Liver (tissue), 9 donors: Measurements from ENCODE around the gene SCNN1B. TPM values are rescaled to one million over a fixed set of nuclear protein-coding genes. Genes with fewer than 3 reads are reported as not detected.
"Not testable (repeated sequence)": the region's sequence is repeated elsewhere in the genome, so short reads cannot be mapped to it uniquely, and the experiment has no call there.

Source experiments
- DNase-seq: peaks from one replicate; pipeline ENCODE4 v3.0.0-alpha.2; 2017; ENCODE audit warnings: low spot score
- H3K27ac ChIP-seq, 2 donors: one replicate each; pipeline ENCODE4 v1.7.0; 2013; ENCODE audit warnings: inconsistent platforms in 2 of 2, low read length in 2 of 2, control low read depth in 1 of 2, low read depth in 1 of 2, mild to moderate bottlenecking in 1 of 2
- H3K27me3 ChIP-seq, 4 donors: one replicate each; pipeline versions ENCODE4 v1.6.1 to v1.7.0; 2013; ENCODE audit warnings: low read length in 3 of 4, inconsistent platforms in 1 of 4, mild to moderate bottlenecking in 1 of 4, moderate library complexity in 1 of 4; ENCODE audit not compliant: control insufficient read depth in 4 of 4, insufficient read depth in 4 of 4
- H3K36me3 ChIP-seq, 4 donors: one replicate each; pipeline versions ENCODE4 v1.6.1 to v1.7.0; 2013; ENCODE audit warnings: low read length in 3 of 4, mild to moderate bottlenecking in 3 of 4, low read depth in 1 of 4, moderate library complexity in 1 of 4; ENCODE audit not compliant: control insufficient read depth in 4 of 4, insufficient read depth in 3 of 4
- H3K4me1 ChIP-seq, 4 donors: one replicate each; pipeline versions ENCODE4 v1.6.1 to v1.7.0; 2013; ENCODE audit warnings: low read length in 3 of 4, mild to moderate bottlenecking in 3 of 4, moderate library complexity in 1 of 4; ENCODE audit not compliant: control insufficient read depth in 4 of 4, insufficient read depth in 4 of 4
- H3K4me3 ChIP-seq, 3 donors: one replicate each; pipeline versions ENCODE4 v1.6.1 to v1.7.0; 2013; ENCODE audit warnings: low read length in 3 of 3, control low read depth in 1 of 3, low read depth in 1 of 3, mild to moderate bottlenecking in 1 of 3
- H3K9ac ChIP-seq, 2 donors: one replicate each; pipeline ENCODE4 v1.7.0; 2013; ENCODE audit warnings: low read length in 2 of 2, mild to moderate bottlenecking in 2 of 2, moderate library complexity in 2 of 2, control low read depth in 1 of 2, low read depth in 1 of 2
- H3K9me3 ChIP-seq, 4 donors: one replicate each; pipeline versions ENCODE4 v1.6.1 to v1.7.0; 2013; ENCODE audit warnings: low read length in 3 of 4; ENCODE audit not compliant: control insufficient read depth in 4 of 4
- ATF3 ChIP-seq: IDR thresholded peaks from 2 replicates; pipeline ENCODE4 v1.6.1; 2016; ENCODE audit warnings: antibody characterized with exemption
- CTCF ChIP-seq: fragments of 150-350 bp; IDR thresholded peaks from 2 replicates; pipeline ENCODE4 v1.5.1; 2017; ENCODE audit warnings: improper control_type of control experiment, low read depth, low read length; ENCODE audit not compliant: missing input control
- EGR1 ChIP-seq, 2 donors: IDR thresholded peaks; 2 replicates each; pipeline ENCODE4 v1.6.1; 2016 to 2018; ENCODE audit warnings: antibody characterized with exemption in 2 of 2, low read depth in 2 of 2
- FOXA1 ChIP-seq: IDR thresholded peaks from 2 replicates; pipeline ENCODE4 v1.6.1; 2016; ENCODE audit warnings: antibody characterized with exemption
- FOXA2 ChIP-seq: IDR thresholded peaks from 2 replicates; pipeline ENCODE4 v1.6.1; 2016; ENCODE audit warnings: antibody characterized with exemption
- GABPA ChIP-seq, 2 donors: IDR thresholded peaks in 1 of 2; conservative IDR thresholded peaks in 1 of 2; 2 replicates each; pipeline ENCODE4 v1.6.1; 2016; ENCODE audit warnings: antibody characterized with exemption in 2 of 2, mild to moderate bottlenecking in 1 of 2, moderate library complexity in 1 of 2
- HNF4A ChIP-seq, 2 donors: conservative IDR thresholded peaks; 2 replicates each; pipeline ENCODE4 v1.6.1; 2016; ENCODE audit warnings: antibody characterized with exemption in 2 of 2, mild to moderate bottlenecking in 2 of 2
- HNF4G ChIP-seq: IDR thresholded peaks from 2 replicates; pipeline ENCODE4 v1.6.1; 2016; ENCODE audit warnings: antibody characterized with exemption
- JUND ChIP-seq, 2 donors: IDR thresholded peaks; 2 replicates each; pipeline ENCODE4 v1.6.1; 2016; ENCODE audit warnings: antibody characterized with exemption in 2 of 2
- MAX ChIP-seq: IDR thresholded peaks from 2 replicates; pipeline ENCODE4 v1.6.1; 2016; ENCODE audit warnings: antibody characterized with exemption
- NR2F2 ChIP-seq: IDR thresholded peaks from 2 replicates; pipeline ENCODE4 v1.6.1; 2016; ENCODE audit warnings: antibody characterized with exemption
- RAD21 ChIP-seq, 2 donors: IDR thresholded peaks; 2 replicates each; pipeline ENCODE4 v1.6.1; 2016; ENCODE audit warnings: antibody characterized with exemption in 2 of 2, mild to moderate bottlenecking in 2 of 2
- REST ChIP-seq: IDR thresholded peaks from 2 replicates; pipeline ENCODE4 v1.6.1; 2016; ENCODE audit warnings: antibody characterized with exemption, mild to moderate bottlenecking
- RXRA ChIP-seq, 2 donors: IDR thresholded peaks; 2 replicates each; pipeline ENCODE4 v1.6.1; 2017 to 2018; ENCODE audit warnings: antibody characterized with exemption in 2 of 2, mild to moderate bottlenecking in 1 of 2
- SP1 ChIP-seq: IDR thresholded peaks from 2 replicates; pipeline ENCODE4 v1.6.1; 2018; ENCODE audit warnings: antibody characterized with exemption, mild to moderate bottlenecking
- TAF1 ChIP-seq: conservative IDR thresholded peaks from 2 replicates; pipeline ENCODE4 v1.6.1; 2016; ENCODE audit warnings: antibody characterized with exemption, mild to moderate bottlenecking
- YY1 ChIP-seq: IDR thresholded peaks from 2 replicates; pipeline ENCODE4 v1.6.1; 2016; ENCODE audit warnings: antibody characterized with exemption, mild to moderate bottlenecking
- ZBTB33 ChIP-seq: IDR thresholded peaks from 2 replicates; pipeline ENCODE4 v1.6.1; 2016; ENCODE audit warnings: antibody characterized with exemption
- WGBS: extraction: QIAGEN DNeasy Blood & Tissue Kit; methylation state at CpG from one replicate; pipeline ENCODE4 v1.1.7; 2013; 5-methylcytosine and 5-hydroxymethylcytosine counted together
- polyA plus RNA-seq, 2 donors: library from polyadenylated mRNA; stranded (reverse) in 1 of 2; unstranded in 1 of 2; fragments of 200-250 nt in 1 of 2; fragments of >200 nt in 1 of 2; fragmentation: Nextera tagmentation in 1 of 2; extraction: Ambion mirVana in 1 of 2; gene quantifications; one replicate each; pipeline versions ENCODE4 v1.2.1 to v1.2.3, GENCODE V29; 2013 to 2015
- total RNA-seq, 2 donors: library from RNA; depleted of rRNA; stranded (reverse); fragments of >200 nt; gene quantifications; one replicate each; pipeline ENCODE4 v1.2.3, GENCODE V29; 2014
- donor health status: healthy.
- donor health status: healthy.
- donor health status: healthy.
- donor health status: healthy.
- donor health status: healthy.

Gene SCNN1B
- total and polyA plus RNA-seq, 4 donors, result 0.08 to 0.17 (median 0.14) TPM; not detected in 1

- not testable (repeated sequence) for H3K4me3 ChIP-seq, H3K9ac ChIP-seq, H3K36me3 ChIP-seq, H3K27ac ChIP-seq, H3K27me3 ChIP-seq, DNase-seq, H3K4me1 ChIP-seq, H3K9me3 ChIP-seq
- 85% methylated on average over 1 of the region's 1 CpG for WGBS
These were observed 48.5 kb upstream of the SCNN1B start for GRCh38 chr16:23253650-23254049.

GRCh38 chr16:23254338-23254737 is 47.8 kb upstream of the SCNN1B start:
- Histone ChIP-seq H3K9me3 (no peaks in the 10 kb centered on the region), H3K9ac (no peak overlapping the region), H3K27me3 (no peaks in the 10 kb centered on the region), H3K27ac (no peak overlapping the region), H3K4me1 (no peaks in the 10 kb centered on the region), H3K4me3 (no peak overlapping the region), H3K36me3 (no peaks in the 10 kb centered on the region)
- DNase-seq, result no peak
- TF ChIP-seq ZBTB33, result no peak
- TF ChIP-seq YY1, result no peak
- no peak for TF ChIP-seq JUND (IDR thresholded peaks at IDR 0.05)
- TF ChIP-seq TAF1, result no peak
- TF ChIP-seq HNF4G, result no peak
- TF ChIP-seq NR2F2, result no peak
- TF ChIP-seq RXRA (IDR thresholded peaks at IDR 0.05), result no peak
- TF ChIP-seq SP1, result no peak
- no peak for TF ChIP-seq MAX
- no peak for TF ChIP-seq GABPA (IDR thresholded peaks at IDR 0.05 in 1 of 2, conservative IDR thresholded peaks at IDR 0.05 in 1 of 2)
- no peak for TF ChIP-seq FOXA2
- no peak for TF ChIP-seq ATF3
- TF ChIP-seq RAD21 (IDR thresholded peaks at IDR 0.05), result no peak
- no peak for TF ChIP-seq FOXA1
- TF ChIP-seq CTCF, result no peak
- no peak for TF ChIP-seq REST
- TF ChIP-seq HNF4A (conservative IDR thresholded peaks at IDR 0.05), result no peak
- no peak for TF ChIP-seq EGR1 (IDR thresholded peaks at IDR 0.05; ENCODE audit: low read depth in 2 of 2)
- 60% methylated on average over 4 of the region's 4 CpGs for WGBS
